HEK293T (cell line): Measurements from ENCODE around the gene IL13RA2.

Experiments used
- CTCF ChIA-PET: fragments of 350-600 bp; formaldehyde crosslinking; extraction: SDS; loops from one replicate; lab custom pipeline; 2021; ENCODE audit warnings: antibody characterized with exemption, inconsistent platforms; lab: Yijun Ruan, JAX
- POLR2A ChIA-PET: fragments of 350-600 bp; formaldehyde crosslinking; extraction: SDS; loops from one replicate; lab custom pipeline; 2020; ENCODE audit warnings: antibody characterized with exemption, inconsistent platforms; lab: Yijun Ruan, JAX
- DNase-seq: peaks from one replicate; pipeline ENCODE4 v3.0.0; 2012; ENCODE audit warnings: mixed read lengths; ENCODE audit errors: extremely low spot score
- ARNT ChIP-seq: fragments of 450-650 bp; IDR thresholded peaks from 2 replicates; pipeline ENCODE4 v1.6.1; 2017; ENCODE audit warnings: mild to moderate bottlenecking
- BHLHE40 ChIP-seq: fragments of 450-650 bp; IDR thresholded peaks from 2 replicates; pipeline ENCODE4 v1.6.1; 2016; ENCODE audit warnings: mild to moderate bottlenecking, moderate library complexity, borderline replicate concordance
- CTBP1 ChIP-seq: fragments of 450-650 bp; IDR thresholded peaks from 2 replicates; pipeline ENCODE4 v1.6.1; 2016; ENCODE audit warnings: borderline replicate concordance
- ELF4 ChIP-seq: fragments of 450-650 bp; IDR thresholded peaks from 2 replicates; pipeline ENCODE4 v1.6.1; 2017; ENCODE audit warnings: antibody characterized with exemption
- FOXA1 ChIP-seq: fragments of 450-650 bp; IDR thresholded peaks from 2 replicates; pipeline ENCODE4 v1.6.1; 2016; ENCODE audit warnings: mild to moderate bottlenecking
- FOXK2 ChIP-seq: fragments of 450-650 bp; IDR thresholded peaks from 2 replicates; pipeline ENCODE4 v1.6.1; 2016; ENCODE audit warnings: mild to moderate bottlenecking
- FOXM1 ChIP-seq: fragments of 450-650 bp; IDR thresholded peaks from 2 replicates; pipeline ENCODE4 v1.6.1; 2017; ENCODE audit warnings: mild to moderate bottlenecking, borderline replicate concordance
- HDGF ChIP-seq: fragments of 450-650 bp; IDR thresholded peaks from 2 replicates; pipeline ENCODE4 v1.6.1; 2017; ENCODE audit warnings: antibody characterized with exemption, borderline replicate concordance
- L3MBTL2 ChIP-seq: fragments of 450-650 bp; conservative IDR thresholded peaks from 2 replicates; pipeline ENCODE4 v1.6.1; 2016; ENCODE audit warnings: mild to moderate bottlenecking
- LEF1 ChIP-seq: fragments of 450-650 bp; IDR thresholded peaks from 2 replicates; pipeline ENCODE4 v1.6.1; 2017; ENCODE audit warnings: mild to moderate bottlenecking, borderline replicate concordance
- NFRKB ChIP-seq: fragments of 450-650 bp; IDR thresholded peaks from 2 replicates; pipeline ENCODE4 v1.6.1; 2016; ENCODE audit warnings: mild to moderate bottlenecking, moderate library complexity
- SP1 ChIP-seq: fragments of 450-650 bp; IDR thresholded peaks from 2 replicates; pipeline ENCODE4 v1.6.1; 2017
- SUZ12 ChIP-seq: fragments of 450-650 bp; IDR thresholded peaks from 2 replicates; pipeline ENCODE4 v1.6.1; 2016; ENCODE audit warnings: mild to moderate bottlenecking
- TARDBP ChIP-seq: fragments of 450-650 bp; IDR thresholded peaks from 2 replicates; pipeline ENCODE4 v1.6.1; 2016
- ZNF384 ChIP-seq: fragments of 450-650 bp; IDR thresholded peaks from 2 replicates; pipeline ENCODE4 v1.6.1; 2016
- TF ChIP-seq, protein P1 (sequence below): fragments of 450-650 bp; IDR thresholded peaks from 2 replicates; pipeline ENCODE4 v1.6.1; 2016

Gene IL13RA2

DNA sequence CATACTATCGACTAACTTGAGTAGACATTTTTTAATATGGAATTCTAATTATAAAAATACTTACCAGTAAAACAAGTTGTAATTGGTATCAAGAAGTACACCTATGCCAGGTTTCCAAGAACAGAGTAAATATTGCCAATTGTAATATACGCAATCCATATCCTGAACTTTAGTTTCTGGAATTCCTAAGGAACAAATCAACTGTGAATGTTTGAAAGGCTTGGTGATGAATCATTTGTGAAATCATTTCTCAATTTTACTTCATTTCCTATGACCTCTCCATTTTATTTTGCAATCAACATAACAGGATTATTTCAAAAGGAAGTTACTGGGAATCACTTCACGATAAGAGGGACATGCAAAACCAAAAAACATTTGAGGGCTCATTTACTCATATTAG is 3.7 kb downstream of the IL13RA2 start:
- DNase-seq = no peak
- ChIA-PET POLR2A (no interaction called here), CTCF (no interaction called here)
- TF ChIP-seq, protein P1, sequence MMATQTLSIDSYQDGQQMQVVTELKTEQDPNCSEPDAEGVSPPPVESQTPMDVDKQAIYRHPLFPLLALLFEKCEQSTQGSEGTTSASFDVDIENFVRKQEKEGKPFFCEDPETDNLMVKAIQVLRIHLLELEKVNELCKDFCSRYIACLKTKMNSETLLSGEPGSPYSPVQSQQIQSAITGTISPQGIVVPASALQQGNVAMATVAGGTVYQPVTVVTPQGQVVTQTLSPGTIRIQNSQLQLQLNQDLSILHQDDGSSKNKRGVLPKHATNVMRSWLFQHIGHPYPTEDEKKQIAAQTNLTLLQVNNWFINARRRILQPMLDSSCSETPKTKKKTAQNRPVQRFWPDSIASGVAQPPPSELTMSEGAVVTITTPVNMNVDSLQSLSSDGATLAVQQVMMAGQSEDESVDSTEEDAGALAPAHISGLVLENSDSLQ = no peak
- TF ChIP-seq SP1 (no peak), L3MBTL2 (no peak), TARDBP (no peak), SUZ12 (no peak), HDGF (no peak), ELF4 (no peak), LEF1 (no peak), FOXA1 (no peak), FOXK2 (no peak), ARNT (no peak), CTBP1 (no peak), BHLHE40 (no peak), FOXM1 (no peak), NFRKB (no peak), ZNF384 (no peak)

DNA sequence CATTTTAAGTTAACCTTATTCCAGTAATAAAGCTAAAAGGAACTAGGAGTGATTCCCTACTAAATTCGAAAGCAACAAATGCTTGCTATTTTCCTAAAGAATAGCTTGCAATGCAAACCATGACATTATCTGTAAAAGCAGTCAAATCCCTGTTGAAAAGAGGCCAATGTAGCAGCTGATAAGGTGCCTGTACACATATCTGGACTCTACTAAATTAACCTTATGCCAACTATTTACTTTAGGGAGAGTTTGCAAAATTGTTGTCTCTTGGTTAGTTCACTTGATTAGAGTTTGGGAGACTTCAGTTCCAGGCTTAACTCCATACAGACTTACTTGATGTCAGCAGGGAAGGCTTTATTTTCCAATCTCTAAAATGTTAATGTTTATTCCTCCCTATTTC is 6.0 kb downstream of the IL13RA2 start:
- no peak for DNase-seq
- CTCF ChIA-PET = no interaction called here
- TF ChIP-seq SUZ12 (no peak), SP1 (no peak), ELF4 (no peak), FOXA1 (no peak), FOXM1 (no peak), LEF1 (no peak), ZNF384 (no peak), HDGF (no peak)
- TF ChIP-seq, protein P1 = no peak
- POLR2A ChIA-PET = no interaction called here

DNA sequence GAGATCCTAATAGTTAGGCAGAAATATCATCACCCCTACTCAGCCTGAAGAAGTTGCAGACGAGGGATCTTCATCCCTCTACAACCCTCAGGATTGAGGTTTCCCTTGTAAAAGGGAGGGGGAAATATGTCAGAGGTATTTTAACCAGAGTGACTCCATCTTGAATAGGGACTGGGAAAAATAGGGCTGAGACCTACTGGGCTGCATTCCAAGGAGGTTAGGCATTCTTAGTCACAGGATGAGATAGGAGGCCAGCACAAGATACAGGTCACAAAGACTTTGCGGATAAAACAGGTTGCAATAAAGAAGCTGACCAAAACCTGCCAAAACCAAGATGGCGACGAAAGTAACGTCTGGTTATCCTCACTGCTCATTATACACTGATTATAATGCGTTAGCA is 17.5 kb downstream of the IL13RA2 start:
- POLR2A ChIA-PET = no interaction called here
- DNase-seq = no peak
- CTCF ChIA-PET = no interaction called here
- TF ChIP-seq ELF4 (no peak), SP1 (no peak), LEF1 (no peak), FOXM1 (no peak), FOXK2 (no peak), CTBP1 (no peak), ARNT (no peak), SUZ12 (no peak)

DNA sequence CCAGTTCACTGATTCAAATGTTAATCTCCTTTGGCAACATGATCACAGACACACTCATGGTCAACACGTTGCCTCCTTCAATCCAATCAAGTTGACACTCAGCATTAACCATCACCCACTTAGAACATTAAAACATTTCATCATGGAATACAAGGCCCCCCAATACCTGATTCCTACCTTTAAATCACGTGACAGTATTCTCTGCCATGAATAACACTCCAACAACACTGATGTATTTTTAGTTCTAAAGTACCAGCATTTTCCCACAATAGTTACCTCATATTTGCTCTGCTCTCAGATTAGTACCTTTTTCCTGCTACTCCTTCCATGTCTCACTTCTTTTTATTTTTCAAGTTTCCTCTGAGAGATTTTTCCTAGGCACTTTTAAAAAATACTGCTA is 19.6 kb downstream of the IL13RA2 start:
- ChIA-PET CTCF (no interaction called here), POLR2A (no interaction called here)
- TF ChIP-seq LEF1 (no peak), FOXM1 (no peak), NFRKB (no peak), ZNF384 (no peak), TARDBP (no peak)
- no peak for DNase-seq

DNA sequence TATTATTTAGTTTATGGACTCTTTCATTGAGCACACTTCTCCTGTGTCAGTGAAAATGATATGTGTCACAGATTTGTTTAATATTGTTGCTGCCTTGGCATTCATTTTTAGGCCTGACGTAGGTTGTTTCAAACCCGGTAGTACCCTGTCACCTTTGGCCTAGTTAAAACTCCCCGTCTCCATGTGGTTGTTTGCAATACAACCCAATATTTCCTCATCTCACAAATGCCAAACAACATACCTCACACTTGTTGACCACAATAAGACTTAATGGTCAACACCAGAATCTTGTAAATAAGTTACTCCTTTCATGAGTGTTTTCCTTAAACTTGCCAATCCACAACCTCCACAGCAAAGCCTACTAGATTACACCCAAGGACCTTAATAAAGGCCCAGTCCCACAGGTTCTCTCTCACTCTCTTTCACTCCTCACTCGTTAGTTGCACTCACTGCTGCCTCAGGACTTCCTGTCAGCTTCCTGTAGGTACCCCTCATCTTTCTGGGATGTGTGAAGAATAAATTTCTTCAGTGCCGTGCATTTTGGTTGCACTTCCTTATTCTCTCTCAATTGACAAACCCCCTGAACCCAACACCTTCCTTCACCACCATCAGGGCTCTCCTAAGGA is 31.3 kb downstream of the IL13RA2 start:
- TF ChIP-seq L3MBTL2 (no peak), FOXA1 (no peak), SP1 (no peak), CTBP1 (no peak), HDGF (no peak), ARNT (no peak), NFRKB (no peak), TARDBP (no peak), FOXK2 (no peak), SUZ12 (no peak), LEF1 (no peak), BHLHE40 (no peak), ELF4 (no peak)
- TF ChIP-seq, protein P1 = no peak
- no peak for DNase-seq
- ChIA-PET POLR2A (no interaction called here), CTCF (no interaction called here)

DNA sequence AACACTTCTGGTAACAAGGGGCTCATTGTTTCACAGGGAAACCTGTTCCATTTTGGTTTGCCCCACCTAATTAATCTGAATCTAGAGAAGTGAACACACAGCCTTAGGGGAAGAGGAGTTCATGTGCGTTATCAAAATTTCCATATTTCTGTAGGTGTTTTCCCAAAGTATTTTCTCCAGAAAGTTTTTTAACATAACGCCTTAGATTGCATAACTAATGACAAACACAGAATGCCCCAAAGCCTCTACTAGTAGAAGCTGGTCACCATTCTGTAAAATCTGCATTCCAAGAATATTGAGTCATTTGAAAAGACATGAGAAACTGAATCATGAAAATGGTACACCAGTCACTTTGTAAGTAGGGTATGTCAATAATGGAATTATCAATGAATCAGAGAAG is 41.1 kb downstream of the IL13RA2 start:
- TF ChIP-seq, protein P1 = no peak
- TF ChIP-seq LEF1 (no peak), FOXK2 (no peak)
- DNase-seq = no peak
- ChIA-PET POLR2A (no interaction called here), CTCF (no interaction called here)
